SJSA1 (cell line): Measurements from ENCODE around the gene ASB5. TPM values are rescaled to one million over a fixed set of nuclear protein-coding genes. Genes with fewer than 3 reads are reported as not detected.
"Not testable (repeated sequence)": the region's sequence is repeated elsewhere in the genome, so short reads cannot be mapped to it uniquely, and the experiment has no call there.

Source experiments
- DNase-seq, 2 experiments: peaks; one replicate each; pipeline ENCODE4 v3.0.0-alpha.2; 2015 to 2020; ENCODE audit warnings: low spot score in 2 of 2, low read depth in 1 of 2
- H3K27ac ChIP-seq: fragments of 250-450 bp; sonication (Bioruptor Pico); 2 replicates; pipeline ENCODE4 v1.5.1; 2020; ENCODE audit warnings: mild to moderate bottlenecking, moderate library complexity
- H3K27me3 ChIP-seq: fragments of 250-450 bp; sonication (Bioruptor Pico); replicated peaks from 2 replicates; pipeline ENCODE4 v1.5.1; 2020; ENCODE audit warnings: mild to moderate bottlenecking, moderate library complexity
- H3K36me3 ChIP-seq: fragments of 250-450 bp; sonication (Bioruptor Pico); 2 replicates; pipeline ENCODE4 v1.5.1; 2020; ENCODE audit warnings: mild to moderate bottlenecking
- H3K4me1 ChIP-seq: fragments of 250-450 bp; sonication (Bioruptor Pico); replicated peaks from 2 replicates; pipeline ENCODE4 v1.6.1; 2021; ENCODE audit warnings: mild to moderate bottlenecking
- H3K4me3 ChIP-seq: fragments of 250-450 bp; sonication (Bioruptor Pico); 2 replicates; pipeline ENCODE4 v1.5.1; 2020; ENCODE audit warnings: mild to moderate bottlenecking
- H3K9me3 ChIP-seq: fragments of 250-450 bp; sonication (Bioruptor Pico); replicated peaks from 2 replicates; pipeline ENCODE4 v1.5.1; 2020; ENCODE audit warnings: mild to moderate bottlenecking
- total RNA-seq: library from RNA; depleted of rRNA; stranded (reverse); fragments of >200 nt; shearing (Covaris generic); gene quantifications from 2 replicates; pipeline ENCODE4 v1.2.3, GENCODE V29; 2014; rRNA removed

ASB5 gene
- total RNA-seq: 1.4 TPM in 1 of 2 replicates, not detected in the other

GRCh38 chr4:176268963-176269362 is at the start of gene ASB5:
Gene ASB5, minus strand, starts transcription at chr4:176269222. Its CDS starts 114 bp downstream, at chr4:176269108.
- DNase-seq: no peak
- no peak within 1 kb of the TSS for H3K4me3 ChIP-seq
- no peaks in the 10 kb centered on the region for H3K27me3 ChIP-seq
- no peaks in the 10 kb centered on the region for H3K9me3 ChIP-seq
- peak within 1 kb of the TSS; percentile 92 for H3K27ac ChIP-seq
- peaks cover 29% of the 10 kb centered on the region for H3K4me1 ChIP-seq
- no peaks in the 10 kb centered on the region for H3K36me3 ChIP-seq

GRCh38 chr4:176313596-176314336 is 44.7 kb upstream of the ASB5 start:
- no peak overlapping the region for H3K27ac ChIP-seq
- H3K4me3 ChIP-seq: no peak overlapping the region
- H3K9me3 ChIP-seq: no peaks in the 10 kb centered on the region
- H3K4me1 ChIP-seq: no peaks in the 10 kb centered on the region
- no peaks in the 10 kb centered on the region for H3K36me3 ChIP-seq
- H3K27me3 ChIP-seq: no peaks in the 10 kb centered on the region
- no peak for DNase-seq

GRCh38 chr4:176309772-176310171 is 40.8 kb upstream of the ASB5 start:
- no peaks in the 10 kb centered on the region for H3K9me3 ChIP-seq
- H3K4me1 ChIP-seq: no peaks in the 10 kb centered on the region
- H3K36me3 ChIP-seq: no peaks in the 10 kb centered on the region
- no peak overlapping the region for H3K27ac ChIP-seq
- H3K27me3 ChIP-seq: no peaks in the 10 kb centered on the region
- DNase-seq: no peak
- H3K4me3 ChIP-seq: no peak overlapping the region

- Histone ChIP-seq H3K4me3 (no peak overlapping the region), H3K27ac (no peak overlapping the region), H3K9me3 (no peaks in the 10 kb centered on the region), H3K36me3 (no peaks in the 10 kb centered on the region), H3K4me1 (peaks cover 5% of the 10 kb centered on the region), H3K27me3 (no peaks in the 10 kb centered on the region)
- DNase-seq: no peak
These were observed 40.0 kb upstream of the ASB5 start for GRCh38 chr4:176309046-176309445.

GRCh38 chr4:176308441-176308840 is 39.4 kb upstream of the ASB5 start:
- Histone ChIP-seq H3K36me3 (no peaks in the 10 kb centered on the region), H3K27ac (no peak overlapping the region), H3K9me3 (no peaks in the 10 kb centered on the region), H3K27me3 (no peaks in the 10 kb centered on the region), H3K4me1 (peaks cover 11% of the 10 kb centered on the region), H3K4me3 (no peak overlapping the region)
- DNase-seq: no peak

- Histone ChIP-seq H3K27ac (no peak overlapping the region), H3K4me3 (no peak overlapping the region), H3K36me3 (no peaks in the 10 kb centered on the region), H3K9me3 (no peaks in the 10 kb centered on the region), H3K4me1 (peaks cover 19% of the 10 kb centered on the region), H3K27me3 (no peaks in the 10 kb centered on the region)
- DNase-seq: no peak
These were observed 38.6 kb upstream of the ASB5 start for GRCh38 chr4:176307666-176307930.

- H3K4me1 ChIP-seq: peaks cover 22% of the 10 kb centered on the region
- H3K4me3 ChIP-seq: no peak overlapping the region
- H3K27ac ChIP-seq: no peak overlapping the region
- no peaks in the 10 kb centered on the region for H3K9me3 ChIP-seq
- H3K36me3 ChIP-seq: no peaks in the 10 kb centered on the region
- no peaks in the 10 kb centered on the region for H3K27me3 ChIP-seq
- DNase-seq: no peak
These were observed 38.0 kb upstream of the ASB5 start for GRCh38 chr4:176306837-176307665.

- no peaks in the 10 kb centered on the region for H3K27me3 ChIP-seq
- DNase-seq: no peak
- H3K4me3 ChIP-seq: no peak overlapping the region
- H3K27ac ChIP-seq: peak overlapping the region; percentile 39
- H3K36me3 ChIP-seq: no peaks in the 10 kb centered on the region
- peaks cover 29% of the 10 kb centered on the region for H3K4me1 ChIP-seq
- no peaks in the 10 kb centered on the region for H3K9me3 ChIP-seq
These were observed 34.9 kb upstream of the ASB5 start for GRCh38 chr4:176303938-176304337.

- peak in 1 of 2 experiments; percentile 79 for DNase-seq
- peak overlapping the region; percentile 75 for H3K27ac ChIP-seq
- no peak overlapping the region for H3K4me3 ChIP-seq
- no peaks in the 10 kb centered on the region for H3K9me3 ChIP-seq
- H3K27me3 ChIP-seq: no peaks in the 10 kb centered on the region
- peaks cover 29% of the 10 kb centered on the region for H3K4me1 ChIP-seq
- H3K36me3 ChIP-seq: no peaks in the 10 kb centered on the region
These were observed 33.6 kb upstream of the ASB5 start for GRCh38 chr4:176302283-176303275.

- no peak for DNase-seq
- Histone ChIP-seq H3K4me3 (no peak overlapping the region), H3K27me3 (no peaks in the 10 kb centered on the region), H3K27ac (no peak overlapping the region), H3K9me3 (no peaks in the 10 kb centered on the region), H3K4me1 (peaks cover 29% of the 10 kb centered on the region), H3K36me3 (no peaks in the 10 kb centered on the region)
These were observed 31.5 kb upstream of the ASB5 start for GRCh38 chr4:176300565-176300964.

GRCh38 chr4:176300036-176300435 is 31.0 kb upstream of the ASB5 start:
- DNase-seq: no peak
- Histone ChIP-seq H3K27me3 (no peaks in the 10 kb centered on the region), H3K4me1 (peaks cover 29% of the 10 kb centered on the region), H3K36me3 (no peaks in the 10 kb centered on the region), H3K4me3 (no peak overlapping the region), H3K9me3 (no peaks in the 10 kb centered on the region), H3K27ac (no peak overlapping the region)

- Histone ChIP-seq H3K36me3 (no peaks in the 10 kb centered on the region), H3K4me1 (peaks cover 20% of the 10 kb centered on the region), H3K27ac (no peak overlapping the region), H3K4me3 (no peak overlapping the region), H3K27me3 (no peaks in the 10 kb centered on the region), H3K9me3 (no peaks in the 10 kb centered on the region)
- no peak for DNase-seq
These were observed 29.6 kb upstream of the ASB5 start for GRCh38 chr4:176298664-176299063.

- H3K27me3 ChIP-seq, H3K9me3 ChIP-seq, H3K4me3 ChIP-seq, H3K36me3 ChIP-seq, H3K4me1 ChIP-seq, H3K27ac ChIP-seq, DNase-seq: not testable (repeated sequence)
These were observed 26.9 kb upstream of the ASB5 start for GRCh38 chr4:176295907-176296306.
